Ishikawa (cell line): ENCODE data around the gene CDADC1.

Experiments used
- CEBPB ChIP-seq: IDR thresholded peaks from 2 replicates; pipeline ENCODE4 v1.6.1; 2012
- CREB1 ChIP-seq: IDR thresholded peaks from 2 replicates; pipeline ENCODE4 v1.6.1; 2012; ENCODE audit warnings: low read depth
- EGR1 ChIP-seq: IDR thresholded peaks from 2 replicates; pipeline ENCODE4 v1.6.1; 2012
- EP300 ChIP-seq: IDR thresholded peaks from 2 replicates; pipeline ENCODE4 v1.6.1; 2012; ENCODE audit warnings: borderline replicate concordance
- FOXM1 ChIP-seq: IDR thresholded peaks from 2 replicates; pipeline ENCODE4 v1.6.1; 2012; ENCODE audit warnings: low read depth, borderline replicate concordance
- NFIC ChIP-seq: IDR thresholded peaks from 2 replicates; pipeline ENCODE4 v1.6.1; 2012
- RAD21 ChIP-seq: IDR thresholded peaks from 2 replicates; pipeline ENCODE4 v1.6.1; 2012; ENCODE audit warnings: low read depth
- TAF1 ChIP-seq: IDR thresholded peaks from 2 replicates; pipeline ENCODE4 v1.6.1; 2012; ENCODE audit warnings: low read depth, mild to moderate bottlenecking
- TCF12 ChIP-seq: IDR thresholded peaks from 2 replicates; pipeline ENCODE4 v1.6.1; 2012; ENCODE audit warnings: low read depth
- TEAD4 ChIP-seq: IDR thresholded peaks from 2 replicates; pipeline ENCODE4 v1.6.1; 2012
- YY1 ChIP-seq: IDR thresholded peaks from 2 replicates; pipeline ENCODE4 v1.6.1; 2012; ENCODE audit warnings: low read depth
- ZBTB7A ChIP-seq: IDR thresholded peaks from 2 replicates; pipeline ENCODE4 v1.6.1; 2012; ENCODE audit warnings: low read depth
- TF ChIP-seq, protein P1 (sequence below): IDR thresholded peaks from 2 replicates; pipeline ENCODE4 v1.6.1; 2012
- TF ChIP-seq, protein P2 (sequence below): IDR thresholded peaks from 2 replicates; pipeline ENCODE4 v1.6.1; 2012; ENCODE audit warnings: low read depth, mild to moderate bottlenecking
- TF ChIP-seq, protein P3 (sequence below): IDR thresholded peaks from 2 replicates; pipeline ENCODE4 v1.6.1; 2012

CDADC1 gene

DNA sequence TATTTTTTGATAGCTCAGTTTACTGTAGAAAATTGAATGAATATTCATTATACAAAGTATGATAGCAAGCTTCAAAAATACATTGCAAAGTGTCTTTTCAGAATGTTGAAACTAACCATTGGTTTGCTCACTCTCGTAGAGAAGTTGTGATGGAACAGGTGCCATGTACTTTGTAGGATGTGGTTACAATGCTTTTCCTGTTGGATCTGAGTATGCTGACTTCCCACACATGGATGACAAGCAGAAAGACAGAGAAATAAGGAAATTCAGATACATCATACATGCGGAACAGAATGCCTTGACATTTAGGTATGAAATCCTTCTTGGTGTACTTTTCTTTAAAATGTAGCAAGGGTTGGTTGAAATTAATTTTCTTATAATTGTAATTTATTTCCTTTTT, 30.5 kb downstream of the CDADC1 start:
- TF ChIP-seq, protein P1, sequence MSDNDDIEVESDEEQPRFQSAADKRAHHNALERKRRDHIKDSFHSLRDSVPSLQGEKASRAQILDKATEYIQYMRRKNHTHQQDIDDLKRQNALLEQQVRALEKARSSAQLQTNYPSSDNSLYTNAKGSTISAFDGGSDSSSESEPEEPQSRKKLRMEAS = no peak
- TF ChIP-seq CREB1 (no peak), TEAD4 (no peak), RAD21 (no peak), FOXM1 (no peak), EP300 (no peak), NFIC (no peak), CEBPB (no peak), TAF1 (no peak), EGR1 (no peak), ZBTB7A (no peak)
- TF ChIP-seq, protein P2, sequence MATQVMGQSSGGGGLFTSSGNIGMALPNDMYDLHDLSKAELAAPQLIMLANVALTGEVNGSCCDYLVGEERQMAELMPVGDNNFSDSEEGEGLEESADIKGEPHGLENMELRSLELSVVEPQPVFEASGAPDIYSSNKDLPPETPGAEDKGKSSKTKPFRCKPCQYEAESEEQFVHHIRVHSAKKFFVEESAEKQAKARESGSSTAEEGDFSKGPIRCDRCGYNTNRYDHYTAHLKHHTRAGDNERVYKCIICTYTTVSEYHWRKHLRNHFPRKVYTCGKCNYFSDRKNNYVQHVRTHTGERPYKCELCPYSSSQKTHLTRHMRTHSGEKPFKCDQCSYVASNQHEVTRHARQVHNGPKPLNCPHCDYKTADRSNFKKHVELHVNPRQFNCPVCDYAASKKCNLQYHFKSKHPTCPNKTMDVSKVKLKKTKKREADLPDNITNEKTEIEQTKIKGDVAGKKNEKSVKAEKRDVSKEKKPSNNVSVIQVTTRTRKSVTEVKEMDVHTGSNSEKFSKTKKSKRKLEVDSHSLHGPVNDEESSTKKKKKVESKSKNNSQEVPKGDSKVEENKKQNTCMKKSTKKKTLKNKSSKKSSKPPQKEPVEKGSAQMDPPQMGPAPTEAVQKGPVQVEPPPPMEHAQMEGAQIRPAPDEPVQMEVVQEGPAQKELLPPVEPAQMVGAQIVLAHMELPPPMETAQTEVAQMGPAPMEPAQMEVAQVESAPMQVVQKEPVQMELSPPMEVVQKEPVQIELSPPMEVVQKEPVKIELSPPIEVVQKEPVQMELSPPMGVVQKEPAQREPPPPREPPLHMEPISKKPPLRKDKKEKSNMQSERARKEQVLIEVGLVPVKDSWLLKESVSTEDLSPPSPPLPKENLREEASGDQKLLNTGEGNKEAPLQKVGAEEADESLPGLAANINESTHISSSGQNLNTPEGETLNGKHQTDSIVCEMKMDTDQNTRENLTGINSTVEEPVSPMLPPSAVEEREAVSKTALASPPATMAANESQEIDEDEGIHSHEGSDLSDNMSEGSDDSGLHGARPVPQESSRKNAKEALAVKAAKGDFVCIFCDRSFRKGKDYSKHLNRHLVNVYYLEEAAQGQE = no peak
- TF ChIP-seq, protein P3, sequence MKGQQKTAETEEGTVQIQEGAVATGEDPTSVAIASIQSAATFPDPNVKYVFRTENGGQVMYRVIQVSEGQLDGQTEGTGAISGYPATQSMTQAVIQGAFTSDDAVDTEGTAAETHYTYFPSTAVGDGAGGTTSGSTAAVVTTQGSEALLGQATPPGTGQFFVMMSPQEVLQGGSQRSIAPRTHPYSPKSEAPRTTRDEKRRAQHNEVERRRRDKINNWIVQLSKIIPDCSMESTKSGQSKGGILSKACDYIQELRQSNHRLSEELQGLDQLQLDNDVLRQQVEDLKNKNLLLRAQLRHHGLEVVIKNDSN = no peak

DNA sequence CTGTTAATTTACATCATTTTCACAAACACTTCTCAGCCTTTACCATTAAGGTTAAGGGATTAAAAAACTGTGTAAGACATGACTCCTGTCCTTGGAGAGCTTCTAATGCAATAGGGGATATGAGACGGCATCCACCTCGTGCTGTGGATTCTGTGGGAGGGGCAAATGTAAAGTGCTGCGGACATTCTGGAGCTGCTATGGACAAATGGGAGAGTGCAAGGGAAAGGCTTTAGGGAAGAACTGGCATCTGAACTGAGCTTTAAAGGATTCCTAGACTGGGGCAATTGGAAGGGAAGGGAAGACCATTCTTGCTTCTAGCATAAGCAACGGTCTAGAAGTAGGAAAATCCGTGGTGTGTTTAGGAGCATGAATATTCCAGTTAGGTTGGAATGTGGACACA, 31.4 kb downstream of the CDADC1 start:
- no peak for TF ChIP-seq TEAD4
- no peak for TF ChIP-seq RAD21
- TF ChIP-seq, protein P2 = no peak
- TF ChIP-seq EGR1 = no peak
- TF ChIP-seq CREB1 = no peak
- no peak for TF ChIP-seq ZBTB7A
- TF ChIP-seq, protein P3 = no peak

DNA sequence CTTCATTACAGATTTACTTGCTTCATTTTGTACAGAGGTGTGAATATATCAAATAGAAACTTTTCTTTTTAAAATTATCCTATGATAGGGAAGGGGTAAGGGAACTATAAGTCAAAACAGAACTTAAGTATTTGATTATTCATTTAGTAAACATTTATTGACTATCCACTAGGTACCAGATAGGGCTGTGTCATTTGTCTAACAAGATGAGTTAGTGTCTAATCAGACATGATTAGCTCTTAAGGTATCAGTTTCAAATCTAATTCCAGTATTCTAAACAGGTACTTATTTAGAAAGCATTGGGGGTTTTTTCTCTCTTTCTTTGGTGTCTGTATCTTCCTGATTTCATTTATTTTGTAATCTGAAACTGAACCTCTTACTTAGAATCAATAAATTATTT, 32.2 kb downstream of the CDADC1 start:
- TF ChIP-seq ZBTB7A = no peak
- TF ChIP-seq TCF12 = no peak

DNA sequence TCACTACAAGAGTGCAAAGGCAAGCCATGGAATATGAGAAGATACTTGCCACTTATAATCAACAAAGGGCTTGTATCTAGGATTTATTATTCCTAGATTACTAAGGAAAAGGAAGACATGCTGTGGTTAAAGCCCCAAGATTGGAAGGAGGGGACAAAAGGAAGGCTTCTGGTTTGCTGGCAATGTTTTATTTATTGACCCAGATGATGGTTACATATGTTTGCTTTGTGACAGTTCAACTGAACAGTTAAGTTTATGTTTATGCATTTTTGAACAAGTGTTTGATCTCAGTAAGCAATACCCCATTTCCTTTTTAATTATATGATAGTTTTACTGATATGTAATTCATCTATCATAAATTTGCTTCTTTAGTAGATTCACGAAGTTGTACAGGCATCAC, 40.3 kb downstream of the CDADC1 start:
- TF ChIP-seq CEBPB = no peak
- TF ChIP-seq, protein P3 = no peak
- TF ChIP-seq, protein P1 = no peak

DNA sequence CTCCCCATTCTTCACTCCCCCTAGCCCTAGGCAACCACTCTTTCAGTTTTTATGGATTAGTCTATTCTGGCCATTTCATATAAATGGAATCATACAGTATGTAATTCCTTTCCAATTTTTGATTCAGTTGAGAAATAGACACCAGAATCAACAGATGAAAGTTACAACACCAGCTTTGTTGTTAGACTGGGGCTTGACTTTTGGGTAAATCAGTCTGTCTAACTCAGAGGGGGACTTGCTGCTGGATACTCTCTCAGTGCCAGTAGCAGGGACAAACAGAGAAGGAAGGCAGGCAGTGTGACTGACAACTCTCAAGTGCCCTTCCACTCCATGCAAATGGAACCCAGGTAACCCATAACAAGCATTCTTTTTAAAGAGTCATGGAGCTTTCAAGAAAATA, 40.7 kb downstream of the CDADC1 start:
- TF ChIP-seq YY1 = no peak

DNA sequence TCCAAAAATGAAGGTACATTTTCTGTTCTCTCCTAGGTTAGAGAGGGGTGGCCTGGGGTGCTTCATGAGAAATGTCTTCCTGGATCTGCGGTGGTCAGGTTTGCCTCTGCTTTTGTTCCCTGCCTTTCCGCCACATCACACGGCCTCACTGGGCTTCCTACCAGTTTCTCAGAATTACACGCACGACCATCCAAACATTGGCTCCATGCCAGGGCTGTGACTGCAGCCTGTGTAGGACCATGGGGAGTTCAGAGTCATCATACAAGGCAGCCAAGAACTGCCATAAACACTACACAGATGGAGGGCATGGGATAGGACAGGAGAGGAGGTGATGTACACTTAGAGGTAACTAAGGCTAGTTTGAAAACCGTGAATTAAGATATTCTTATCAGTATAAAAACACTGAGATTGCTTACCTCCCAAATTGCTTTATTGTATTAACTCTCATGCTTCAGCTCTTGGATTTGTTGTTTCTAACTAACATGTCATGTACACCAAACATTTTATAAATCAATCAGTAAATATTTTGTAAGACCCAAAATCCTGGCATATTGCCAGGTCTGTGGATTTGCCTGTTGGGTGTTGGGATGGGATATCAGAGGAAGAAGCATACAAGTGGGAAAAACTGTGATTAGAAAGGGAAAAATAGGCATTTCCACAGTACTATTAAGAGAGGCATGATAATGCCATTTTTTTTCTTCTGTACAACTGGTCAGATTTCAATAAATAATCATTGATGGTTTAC, 45.2 kb downstream of the CDADC1 start:
- TF ChIP-seq, protein P1 = no peak
- TF ChIP-seq CREB1 (no peak), TCF12 (no peak), RAD21 (no peak), NFIC (peak; percentile 67), EP300 (no peak)

DNA sequence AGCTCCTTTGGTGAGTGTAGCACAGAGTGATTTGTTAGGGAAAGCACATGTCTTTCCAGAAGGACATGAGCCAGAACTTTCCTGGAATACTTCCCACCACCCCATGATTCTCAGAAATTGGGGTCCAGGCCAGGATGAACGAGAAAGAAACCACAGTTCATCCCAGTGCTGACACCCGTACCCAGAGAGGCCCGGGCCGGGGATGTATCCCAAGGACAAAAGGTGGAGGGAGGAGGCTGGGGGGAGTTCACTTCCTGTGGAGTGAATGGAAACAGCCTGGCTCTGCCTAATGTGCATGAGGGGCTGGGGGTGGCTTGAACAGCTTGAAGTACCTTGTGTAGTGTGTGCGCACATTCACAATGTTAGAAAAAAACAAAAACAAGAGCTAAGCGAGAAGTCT, 47.5 kb downstream of the CDADC1 start:
- TF ChIP-seq EGR1 (no peak), FOXM1 (no peak), NFIC (no peak), EP300 (no peak), YY1 (no peak), CREB1 (no peak), CEBPB (no peak), TEAD4 (no peak), TAF1 (no peak), TCF12 (no peak), RAD21 (no peak), ZBTB7A (no peak)
- TF ChIP-seq, protein P2 = no peak
- TF ChIP-seq, protein P3 = no peak
- TF ChIP-seq, protein P1 = no peak
